Measurements from ENCODE around the gene RC3H2.

GRCh38 chr9:122904466-122904822, 715 bp downstream of the RC3H2 start:
- TF ChIP-seq KDM1A (IDR thresholded peaks at IDR 0.05; ENCODE audit: borderline replicate concordance) (no peak), ETV6 (conservative IDR thresholded peaks at IDR 0.05 in 1 of 2, IDR thresholded peaks at IDR 0.05 in 1 of 2; ENCODE audit: borderline replicate concordance in 1 of 2, low read depth in 1 of 2) (no peak), USF1 (IDR thresholded peaks at IDR 0.05; ENCODE audit: borderline replicate concordance, extremely low read length, insufficient read depth, low read depth, low read length) (no peak), CTCF (IDR thresholded peaks at IDR 0.05 in 2 of 3, conservative IDR thresholded peaks at IDR 0.05 in 1 of 3; ENCODE audit: control insufficient read depth in 2 of 3, extremely low read depth in 1 of 3, insufficient read depth in 1 of 3, low read depth in 3 of 3, low read length in 3 of 3) (no peak), POLR2AphosphoS2 (IDR thresholded peaks at IDR 0.05; ENCODE audit: low read depth, low read length) (no peak), LARP7 (IDR thresholded peaks at IDR 0.05) (no peak)
